ENCODE measurements around the gene DDAH1. TPM values are rescaled to one million over a fixed set of nuclear protein-coding genes. Genes with fewer than 3 reads are reported as not detected.

DDAH1 gene
- total RNA-seq, 1 experiment from 2014 or later = 19.0 TPM

DNA sequence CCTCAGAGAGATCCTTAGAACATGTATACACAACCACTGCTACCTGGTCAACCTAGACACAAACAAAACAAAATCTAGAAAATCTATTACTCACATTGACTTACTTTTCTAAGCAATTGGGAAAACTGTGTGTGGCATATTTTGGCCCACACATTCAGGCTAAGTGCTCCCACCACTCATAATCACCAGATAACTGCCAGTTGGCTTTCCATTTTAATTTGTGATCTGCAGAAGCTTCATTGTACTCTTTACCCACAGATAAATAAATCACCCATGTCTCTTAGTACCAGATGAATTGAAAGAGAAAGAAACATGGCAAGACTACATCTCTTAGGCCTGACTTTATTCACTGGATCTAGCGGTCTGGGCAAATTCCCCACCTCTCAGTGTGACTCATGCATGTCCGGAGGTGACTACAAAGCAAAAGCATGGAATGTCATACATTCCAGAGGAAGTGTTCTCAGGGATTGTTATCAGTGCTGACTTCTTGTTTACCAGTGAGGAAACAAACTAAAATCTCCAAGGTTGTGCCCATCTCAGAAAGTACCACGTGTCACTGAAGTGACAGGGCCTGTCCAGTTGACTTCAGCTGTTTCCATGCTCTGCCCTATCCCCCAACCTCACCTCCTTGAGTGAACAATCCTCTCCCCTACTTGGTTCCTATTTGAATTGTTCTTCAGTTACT lies 136.1 kb downstream of the DDAH1 start:
- peak; percentile 95 for DNase-seq (ENCODE audit: low spot score)

DNA sequence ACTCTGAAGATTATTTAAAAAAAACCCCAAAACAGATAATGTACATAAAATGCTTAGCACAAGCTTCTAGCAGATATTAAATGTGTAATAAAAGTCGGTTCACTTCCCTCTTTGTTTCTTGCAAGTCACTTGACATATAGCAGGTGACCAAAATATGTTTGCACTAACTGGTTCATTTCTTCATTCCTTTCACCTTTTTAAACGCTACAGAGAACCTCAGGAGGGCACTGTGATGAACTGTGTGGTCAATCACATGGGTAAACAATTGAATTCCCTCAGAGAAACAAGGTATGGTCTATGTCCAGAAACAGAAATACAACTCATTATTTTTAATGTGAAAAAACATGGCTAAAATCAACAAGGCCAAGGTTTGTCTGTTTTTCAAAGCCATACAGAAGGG lies 137.2 kb downstream of the DDAH1 start:
- DNase-seq (ENCODE audit: low spot score) = no peak

DNA sequence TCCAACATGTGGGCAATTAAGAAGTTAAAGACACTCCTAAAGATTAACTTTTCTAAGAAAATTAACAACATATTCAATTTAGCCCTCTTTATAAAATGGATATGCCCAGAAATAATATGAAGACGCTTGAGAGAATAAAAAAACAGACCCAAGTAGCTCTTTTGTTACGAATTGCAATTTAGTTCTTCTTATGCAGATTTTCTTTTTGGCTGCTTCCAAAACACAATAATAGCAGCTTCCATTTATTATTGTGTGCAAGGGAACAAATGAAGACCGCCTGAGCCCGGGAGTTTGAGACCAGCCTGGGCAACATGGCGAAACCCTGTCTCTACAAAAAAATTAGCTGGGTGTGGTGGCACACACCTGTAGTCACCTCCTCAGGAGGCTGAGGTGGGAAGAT lies 138.1 kb downstream of the DDAH1 start:
- no peak for DNase-seq (ENCODE audit: low spot score)

DNA sequence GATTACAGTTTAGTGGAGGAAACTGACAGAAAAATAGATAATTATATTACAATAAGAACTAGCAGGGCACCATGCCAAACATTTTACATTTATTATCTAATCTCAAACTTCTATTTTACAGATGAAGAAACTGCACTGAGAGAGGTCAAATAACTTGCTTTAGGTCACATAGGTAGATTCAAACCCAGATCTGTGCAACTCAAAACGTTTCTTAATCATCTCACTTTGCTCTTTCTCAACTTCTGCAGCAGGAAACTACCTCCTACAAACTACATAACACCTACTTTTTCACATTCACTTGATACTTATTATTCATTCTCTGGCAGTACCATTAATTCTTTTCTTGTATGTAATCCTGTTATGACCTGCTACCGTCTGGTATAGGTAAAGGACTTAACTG lies 138.6 kb downstream of the DDAH1 start:
- no peak for DNase-seq (ENCODE audit: low spot score)

DNA sequence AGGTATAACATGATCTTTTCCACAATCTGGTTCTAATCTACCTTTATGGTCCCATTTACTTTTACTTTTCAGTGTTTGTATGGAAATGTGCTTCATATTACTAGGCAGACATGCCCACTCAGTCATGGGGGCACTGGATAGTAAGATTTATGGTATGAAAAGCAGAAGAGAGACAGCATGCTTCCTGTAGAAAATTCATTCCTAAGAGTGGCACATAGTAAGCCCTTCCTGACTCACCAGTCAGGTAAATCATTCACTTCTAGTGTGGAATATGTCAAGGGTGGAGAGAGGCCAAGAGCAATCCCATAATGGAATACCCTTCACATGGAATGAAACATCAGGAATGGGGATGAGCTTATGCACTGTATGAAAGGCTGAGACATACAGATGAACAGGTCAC lies 139.0 kb downstream of the DDAH1 start:
- DNase-seq (ENCODE audit: low spot score) = peak; percentile 46

DNA sequence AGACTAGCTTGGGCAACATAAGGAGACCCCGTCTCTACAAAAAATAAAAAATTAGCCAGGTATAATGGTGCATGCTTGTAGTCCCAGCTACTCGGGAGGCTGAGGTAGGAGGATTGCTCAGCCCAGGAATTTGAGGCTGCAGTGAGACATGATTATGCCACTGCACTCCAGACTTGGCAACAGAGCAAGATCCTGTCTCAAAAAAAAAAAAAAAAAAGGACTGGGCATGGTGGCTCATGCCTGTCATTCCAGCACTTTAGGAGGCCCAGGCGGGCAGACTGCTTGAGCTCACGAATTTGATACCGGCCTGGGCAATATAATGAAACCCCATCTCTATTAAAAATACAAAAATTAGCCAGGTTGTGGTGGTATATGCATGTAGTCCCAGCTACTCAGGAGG lies 141.2 kb downstream of the DDAH1 start:
- no peak for DNase-seq (ENCODE audit: low spot score)

DNA sequence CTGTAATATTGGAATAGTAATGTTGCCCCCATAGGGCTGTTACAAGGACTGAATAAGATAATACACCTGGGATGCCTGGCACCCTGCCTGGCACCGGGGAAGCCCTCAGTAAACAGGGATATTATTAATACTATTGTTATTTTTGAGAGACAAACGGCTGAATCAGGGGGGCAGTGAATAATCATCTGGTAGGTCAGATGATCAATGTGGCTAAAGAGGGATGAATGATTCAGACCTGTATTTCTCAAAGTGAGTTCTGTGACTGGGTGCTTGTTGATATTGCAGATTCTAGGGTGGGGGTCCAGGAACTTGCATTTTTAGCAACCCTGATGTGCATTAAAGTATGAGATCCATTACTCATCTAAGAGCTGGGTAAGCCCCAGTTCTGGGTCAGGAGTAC lies 142.3 kb downstream of the DDAH1 start:
- no peak for DNase-seq (ENCODE audit: low spot score)

DNA sequence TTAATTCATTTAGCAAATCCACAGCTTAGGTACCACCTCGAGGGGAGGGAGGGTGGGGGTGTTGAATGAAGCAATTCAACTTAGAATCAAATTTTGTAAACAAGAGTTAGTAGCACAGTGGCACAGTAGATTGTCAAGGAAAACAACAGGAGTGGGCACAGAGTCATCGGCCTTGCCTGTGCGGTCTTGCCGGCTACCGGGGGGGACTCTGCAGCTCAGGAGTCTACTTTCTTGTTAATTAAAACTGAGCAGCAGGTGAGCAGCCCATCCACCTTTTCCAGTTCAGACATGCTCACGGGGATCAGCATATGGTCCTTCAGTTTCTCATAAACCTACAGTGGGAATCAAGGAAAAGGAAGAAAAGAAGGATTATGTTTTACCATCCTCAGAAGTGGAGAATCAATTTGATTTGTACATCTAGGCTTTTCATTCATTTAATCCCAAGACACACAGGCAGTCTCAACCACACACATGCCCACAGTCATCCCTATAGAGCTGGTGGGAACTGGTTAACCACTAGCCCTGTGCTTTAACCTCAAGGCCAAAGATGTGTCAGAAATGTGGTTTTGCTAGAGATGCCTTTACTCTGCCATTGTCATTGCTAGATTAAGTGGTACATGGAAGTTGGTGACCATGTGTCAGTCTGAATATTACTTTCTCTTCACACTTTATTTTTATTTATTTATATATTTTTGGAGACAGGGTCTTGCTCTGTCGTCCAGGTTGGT lies 143.6 kb downstream of the DDAH1 start:
- DNase-seq (ENCODE audit: low spot score) = peak; percentile 82

DNA sequence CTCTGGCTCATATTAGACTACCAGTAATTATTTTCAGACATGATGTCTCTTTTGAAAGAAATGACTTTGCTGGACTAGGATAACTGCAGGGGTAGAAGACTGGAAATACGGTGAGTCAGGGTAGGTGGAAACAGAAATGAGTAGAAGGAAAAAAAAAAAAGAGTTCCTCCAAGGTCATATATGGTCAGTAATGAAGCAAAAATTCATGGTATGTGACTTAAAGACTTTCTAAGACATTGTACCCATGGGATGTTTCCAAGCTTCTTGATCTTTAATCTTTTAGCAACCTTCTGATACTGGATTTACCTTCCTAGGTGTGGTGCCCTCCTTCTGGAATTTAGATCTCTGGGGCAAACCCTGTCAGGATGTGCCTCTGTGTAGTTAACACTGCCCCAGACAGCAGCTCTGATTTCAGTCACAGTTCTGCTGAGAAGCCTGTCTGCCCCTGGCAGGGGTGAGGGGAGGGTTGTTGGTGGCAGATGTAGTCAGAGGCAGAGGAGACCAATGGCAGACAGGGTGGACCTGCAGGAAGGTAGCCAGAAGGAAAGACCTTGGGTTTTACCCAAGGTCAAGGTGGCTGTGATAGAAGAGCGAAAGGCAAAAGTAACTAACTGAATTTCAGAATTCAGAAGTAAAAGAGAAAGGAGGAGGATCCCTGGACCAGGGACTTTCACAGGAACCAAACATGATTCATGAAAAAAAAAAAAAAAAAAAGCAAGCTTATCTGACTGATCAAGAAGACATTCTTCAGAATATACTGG lies 144.4 kb downstream of the DDAH1 start:
- DNase-seq (ENCODE audit: low spot score) = peak; percentile 55

DNA sequence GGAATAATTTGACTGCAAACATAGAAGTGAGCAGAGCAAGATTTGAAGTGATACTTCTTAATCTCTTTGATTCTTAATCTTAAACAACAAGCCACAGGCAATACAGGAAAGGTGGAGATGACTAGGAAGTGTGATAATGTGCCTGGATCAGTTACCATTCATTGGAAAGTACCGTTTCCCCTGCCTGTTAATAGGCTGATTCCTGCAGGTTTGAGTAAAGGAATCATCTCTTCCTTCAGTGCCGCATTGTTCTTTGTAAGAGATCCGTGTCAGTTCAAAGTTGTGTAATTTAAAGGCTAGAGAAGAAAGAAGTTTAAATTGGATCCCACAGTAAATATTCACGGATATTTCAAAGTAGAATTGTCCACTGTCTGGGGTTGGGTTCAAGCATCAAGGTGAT lies 145.0 kb downstream of the DDAH1 start:
- no peak for DNase-seq (ENCODE audit: low spot score)

DNA sequence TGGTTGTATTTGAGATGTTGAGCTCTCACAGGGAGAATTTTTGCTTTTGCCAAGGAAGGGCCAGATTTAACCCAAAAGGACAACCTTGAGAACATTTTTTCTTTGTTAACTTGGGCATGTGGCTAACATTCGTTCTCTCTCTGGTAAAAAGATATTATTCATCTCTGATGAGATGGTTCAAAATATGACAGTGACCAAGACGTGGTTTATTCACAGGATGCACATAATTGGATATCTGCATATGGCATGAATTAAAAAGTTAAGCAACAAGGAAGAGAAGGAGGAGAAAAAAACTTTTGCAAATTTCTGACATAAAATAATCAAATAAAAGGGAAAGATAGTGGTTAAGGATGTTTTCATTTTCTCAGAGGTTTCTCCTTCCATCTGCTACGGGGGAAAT lies 145.5 kb downstream of the DDAH1 start:
- no peak for DNase-seq (ENCODE audit: low spot score)

DNA sequence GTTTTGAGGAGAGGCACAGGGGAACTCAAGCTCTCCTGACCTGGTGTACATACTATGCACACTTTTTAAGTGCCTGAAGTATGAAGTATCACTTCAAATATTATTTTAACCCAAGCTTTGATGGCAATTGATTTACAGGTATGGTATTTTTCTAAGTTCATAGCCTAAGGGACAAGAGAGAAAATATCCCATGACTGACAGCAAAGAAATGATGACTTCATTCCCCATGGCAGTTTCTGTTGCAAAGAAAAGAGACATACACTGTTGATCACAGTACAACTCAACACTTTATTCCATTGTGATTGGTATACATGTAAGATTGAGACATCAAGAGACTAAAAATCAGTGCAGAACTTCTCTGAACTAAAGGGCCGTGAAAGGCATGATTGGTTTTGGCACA lies 146.7 kb downstream of the DDAH1 start:
- no peak for DNase-seq (ENCODE audit: low spot score)

DNA sequence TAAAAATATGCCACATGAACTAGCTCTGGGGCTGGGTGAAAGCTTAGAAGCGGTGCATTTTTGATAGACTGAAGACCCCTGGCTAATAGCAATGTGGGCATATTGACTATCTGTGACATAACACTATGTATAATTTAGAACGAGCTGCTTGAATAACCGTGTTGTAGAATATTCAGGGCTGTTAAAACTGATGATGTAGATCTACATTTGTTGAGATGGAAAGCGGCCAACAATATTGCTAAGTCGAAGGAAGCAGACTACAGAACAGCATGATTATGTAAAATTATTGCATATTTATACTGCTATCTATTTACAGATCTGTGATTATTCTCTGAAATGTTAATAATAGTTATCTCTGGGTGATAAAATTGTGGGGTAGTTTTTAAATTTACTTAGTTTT lies 147.4 kb downstream of the DDAH1 start:
- no peak for DNase-seq (ENCODE audit: low spot score)

DNA sequence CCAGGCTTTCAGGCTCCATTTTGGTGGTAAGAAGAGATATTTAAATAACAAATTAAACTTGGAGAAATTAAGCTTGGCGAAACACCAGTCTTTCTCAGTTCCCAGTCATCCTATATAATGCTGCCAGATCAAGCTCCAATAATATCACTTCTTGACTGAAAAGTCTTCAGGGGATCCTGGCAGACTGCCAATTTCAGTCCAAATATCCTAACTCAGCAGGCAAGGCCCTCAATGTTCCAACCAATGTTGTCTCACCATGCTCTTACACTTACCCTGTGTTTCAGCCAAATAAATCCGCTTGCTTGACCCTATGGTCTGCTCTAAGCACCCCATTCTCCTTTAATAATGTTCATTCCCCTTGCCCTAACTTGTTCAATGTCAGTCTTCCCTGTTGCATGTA lies 148.6 kb downstream of the DDAH1 start:
- no peak for DNase-seq (ENCODE audit: low spot score)

DNA sequence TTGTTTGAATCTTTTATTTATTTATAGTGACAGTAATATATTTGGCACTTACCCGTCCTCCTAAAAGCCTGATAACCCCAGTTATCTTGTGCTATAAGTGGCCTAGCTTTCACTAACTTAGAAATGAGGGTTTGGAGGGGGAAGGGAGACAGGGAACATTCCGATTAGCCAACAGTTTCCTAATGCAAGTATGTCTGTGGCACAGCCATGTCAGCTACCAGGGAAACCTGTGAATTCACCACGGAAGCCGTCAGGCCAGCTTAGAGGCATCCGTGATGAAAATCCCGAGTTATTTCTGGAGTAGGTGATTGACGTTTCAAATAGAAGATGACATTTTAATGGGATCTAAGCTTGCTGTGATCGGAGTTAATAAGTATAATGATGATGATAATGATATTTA lies 149.2 kb downstream of the DDAH1 start:
- DNase-seq (ENCODE audit: low spot score) = no peak

DNA sequence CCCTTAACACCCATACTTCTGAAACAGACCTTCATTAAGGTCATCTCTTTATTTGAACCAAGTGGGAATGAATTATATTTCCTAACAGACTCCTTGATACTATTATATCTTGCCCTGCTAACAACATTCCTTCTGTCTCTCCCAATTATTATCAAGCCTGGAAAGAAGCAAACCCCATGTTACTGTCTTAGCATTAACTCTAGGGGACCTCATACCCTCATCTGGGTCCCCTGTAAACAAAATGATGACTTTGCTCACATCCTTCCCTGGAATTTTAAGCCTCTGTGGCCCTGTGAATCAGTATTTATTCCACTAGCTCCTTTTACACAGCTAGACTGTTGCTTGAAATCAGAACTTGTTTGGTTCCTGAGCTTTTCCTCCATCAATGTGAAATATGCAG lies 150.2 kb downstream of the DDAH1 start:
- DNase-seq (ENCODE audit: low spot score) = no peak

DNA sequence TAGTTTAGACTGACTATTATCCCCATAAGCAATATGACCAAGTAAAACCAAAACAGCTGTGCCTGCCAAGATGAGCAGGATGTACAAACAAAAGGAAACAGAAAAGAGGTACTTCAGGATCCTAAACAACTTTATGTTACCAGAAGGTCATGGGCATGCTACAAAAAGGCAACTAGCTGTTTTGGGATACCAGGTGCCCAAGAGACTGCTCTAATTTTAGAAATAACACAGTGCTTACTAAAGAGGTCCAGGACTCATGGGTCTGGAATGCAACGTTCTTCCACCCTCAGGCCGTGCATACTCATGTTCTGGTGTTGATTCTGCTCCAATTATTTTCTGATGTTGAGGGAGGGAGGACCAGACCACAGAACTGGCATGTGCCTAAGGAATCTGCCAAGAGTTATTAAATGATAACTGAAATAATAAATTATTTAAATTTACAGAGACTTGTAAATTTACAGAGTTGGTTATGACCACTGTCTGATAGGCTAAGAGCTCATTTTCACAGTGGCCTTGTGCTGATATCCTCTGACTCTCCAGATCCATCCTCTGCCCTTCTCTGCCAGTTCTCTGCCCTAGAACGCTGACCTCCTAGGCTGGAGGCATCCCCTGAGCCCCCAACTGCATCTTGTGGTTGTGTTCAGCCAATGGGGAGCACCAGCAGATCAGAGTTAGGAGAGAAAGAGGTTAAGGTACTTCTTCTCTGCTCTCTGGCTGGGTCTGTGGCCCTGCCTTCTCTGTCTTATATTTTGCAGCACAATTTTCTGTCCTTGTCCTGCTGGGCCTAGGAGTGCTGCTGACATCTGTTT lies 150.9 kb downstream of the DDAH1 start:
- DNase-seq (ENCODE audit: low spot score) = peak; percentile 86

DNA sequence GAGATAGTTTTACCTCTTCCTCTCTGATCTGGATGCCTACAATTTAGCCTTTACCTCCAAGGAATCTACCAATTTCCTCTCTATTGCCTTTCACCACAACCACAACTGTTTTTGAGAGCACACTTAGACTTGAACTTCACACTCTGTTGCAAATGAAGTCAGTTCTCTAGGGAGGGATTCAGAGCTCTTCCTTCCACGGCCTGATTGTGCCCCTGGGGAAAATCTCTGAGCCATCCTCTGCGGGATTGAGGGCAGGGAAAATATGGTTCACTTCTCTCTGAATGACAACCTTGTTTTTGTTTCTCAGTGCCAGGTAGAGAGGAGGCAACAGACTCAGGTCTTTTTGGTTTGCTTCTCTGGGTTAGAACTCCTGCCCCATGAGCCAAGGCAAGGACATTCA lies 153.1 kb downstream of the DDAH1 start:
- no peak for DNase-seq (ENCODE audit: low spot score)

DNA sequence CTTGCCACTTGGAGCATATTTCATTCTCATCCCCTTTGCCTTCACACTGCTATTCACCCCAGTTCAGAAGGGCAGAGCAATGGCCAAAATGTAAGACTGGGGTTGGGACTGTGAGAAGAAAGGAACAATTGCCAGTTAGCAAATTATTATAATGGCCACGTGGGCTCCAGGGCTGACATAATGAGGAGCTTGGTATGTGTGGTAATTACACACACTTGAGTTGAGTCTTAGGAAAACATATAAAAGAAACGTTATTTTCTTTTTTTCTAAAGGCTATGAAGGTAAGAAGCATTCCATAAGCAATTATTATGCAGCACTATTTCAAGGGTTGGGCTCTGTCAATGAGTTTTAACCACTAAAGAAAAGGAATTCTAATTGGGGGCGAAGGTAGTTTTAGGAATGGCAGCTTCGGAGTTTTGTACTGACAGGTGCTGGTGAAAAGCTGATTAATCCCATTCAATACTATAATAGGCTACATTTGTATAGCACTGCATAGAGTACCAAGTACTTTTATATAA lies 156.1 kb downstream of the DDAH1 start:
- DNase-seq (ENCODE audit: low spot score) = no peak

DNA sequence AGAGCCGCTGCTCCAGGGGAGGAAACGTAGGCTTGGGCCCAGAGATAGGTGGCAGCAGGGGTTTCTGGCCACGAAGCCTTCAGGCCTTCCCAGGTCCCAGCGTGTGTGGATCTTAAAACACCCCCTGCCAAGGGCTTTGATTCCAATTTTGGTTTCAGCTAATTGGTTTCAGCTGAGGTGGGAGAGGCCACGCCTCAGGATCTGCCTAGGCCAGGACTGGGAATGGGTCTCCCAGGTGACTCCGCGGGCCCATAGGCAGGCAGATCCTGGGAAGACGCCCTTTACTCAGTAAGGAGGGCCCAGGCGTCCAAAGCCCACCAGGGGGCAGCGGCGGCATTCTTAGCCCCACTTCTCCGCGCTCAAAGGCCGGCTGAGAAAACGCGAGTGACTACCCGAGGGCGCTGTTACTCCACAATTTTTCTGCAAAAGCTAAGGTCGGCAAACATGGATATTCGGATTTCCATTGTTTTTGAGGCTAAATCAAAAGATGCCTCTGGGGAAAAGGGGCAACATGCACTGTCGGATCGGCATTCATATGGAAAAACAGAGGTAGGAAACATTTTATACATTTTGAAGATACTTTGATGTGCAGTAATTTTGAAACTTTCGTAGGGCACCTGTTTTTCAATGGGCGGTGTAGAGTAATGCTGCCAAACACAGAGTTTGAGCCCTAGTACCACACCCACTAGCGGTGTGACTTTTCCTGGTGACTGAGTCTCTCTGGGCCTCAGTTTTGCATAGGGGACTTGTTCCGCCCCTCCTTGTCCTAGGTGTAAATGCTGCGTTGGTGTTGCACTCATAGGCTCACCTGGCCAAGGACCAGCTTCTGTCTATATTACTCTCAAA lies 156.7 kb downstream of the DDAH1 start:
- peak; percentile 76 for DNase-seq (ENCODE audit: low spot score)

DNA sequence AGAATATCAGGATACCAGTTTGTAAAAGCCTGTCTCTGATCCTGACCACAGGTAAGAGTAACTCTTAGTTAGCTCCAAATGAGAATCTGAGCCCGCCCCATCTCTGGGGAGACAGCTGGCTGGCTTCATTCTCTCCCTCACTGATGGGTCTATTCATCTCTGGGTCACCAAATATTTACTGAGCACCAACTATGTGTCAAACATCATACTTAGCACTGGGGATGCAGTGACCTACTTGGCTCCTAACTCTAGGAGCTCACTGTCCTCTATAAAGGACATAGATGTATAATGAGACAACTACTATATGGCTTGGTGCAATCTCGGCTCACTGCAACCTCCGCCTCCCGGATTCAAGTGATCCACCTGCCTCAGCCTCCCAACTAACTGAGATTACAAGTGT lies 158.7 kb downstream of the DDAH1 start:
- no peak for DNase-seq (ENCODE audit: low spot score)
